Heart left ventricle (tissue), 16 donors: ENCODE results near the gene GOLGA8S. TPM values are rescaled to one million over a fixed set of nuclear protein-coding genes. Genes with fewer than 3 reads are reported as not detected.
"Not testable (repeated sequence)": the region's sequence is repeated elsewhere in the genome, so short reads cannot be mapped to it uniquely, and the experiment has no call there.

Experiments used
- ATAC-seq, 4 donors: fragments of 200-7000 bp; cut with Tn5 transposase; one replicate each; pipeline ENCODE4 v1.9.1; 2020 to 2022; ENCODE audit warnings: moderate library complexity in 4 of 4, mild to moderate bottlenecking in 3 of 4, moderate number of reproducible peaks in 1 of 4
- DNase-seq, 5 donors: peaks; one replicate each; pipeline ENCODE4 v3.0.0-alpha.2; 2020
- H3K27ac ChIP-seq, 12 donors: fragments of 200-600 bp; sonication (generic) in 4 of 12; one replicate each; pipeline versions ENCODE4 v1.5.0 to v1.8.0; 2016 to 2022; ENCODE audit warnings: mild to moderate bottlenecking in 2 of 12
- H3K27me3 ChIP-seq, 9 donors: fragments of 200-600 bp; sonication (generic) in 2 of 9; one replicate each; pipeline versions ENCODE4 v1.5.1 to v1.8.0; 2016 to 2022; ENCODE audit warnings: mild to moderate bottlenecking in 3 of 9
- H3K36me3 ChIP-seq, 9 donors: fragments of 200-600 bp; sonication (generic) in 2 of 9; one replicate each; pipeline versions ENCODE4 v1.5.0 to v1.8.0; 2018 to 2022; ENCODE audit warnings: mild to moderate bottlenecking in 2 of 9
- H3K4me1 ChIP-seq, 12 donors: fragments of 200-600 bp; sonication (generic) in 4 of 12; one replicate each; pipeline versions ENCODE4 v1.5.0 to v1.8.0; 2016 to 2022; ENCODE audit warnings: mild to moderate bottlenecking in 3 of 12
- H3K4me3 ChIP-seq, 12 donors: fragments of 200-600 bp; sonication (generic) in 4 of 12; one replicate each; pipeline versions ENCODE4 v1.5.0 to v1.8.0; 2017 to 2022; ENCODE audit warnings: mild to moderate bottlenecking in 9 of 12, moderate library complexity in 4 of 12
- H3K9me3 ChIP-seq, 12 donors: fragments of 200-600 bp; sonication (generic) in 4 of 12; one replicate each; pipeline versions ENCODE4 v1.5.0 to v1.8.0; 2016 to 2022; ENCODE audit warnings: mild to moderate bottlenecking in 1 of 12
- POLR2A ChIP-seq, 2 donors: fragments of 450-650 bp; IDR thresholded peaks; one replicate each; pipeline ENCODE4 v1.6.1; 2017; ENCODE audit warnings: antibody characterized with exemption in 2 of 2, mild to moderate bottlenecking in 2 of 2, moderate library complexity in 2 of 2
- WGBS, 4 donors: extraction: QIAGEN DNeasy Blood & Tissue Kit in 2 of 4; methylation state at CpG; one replicate each; pipeline versions ENCODE4 v1.1.5 to v1.1.7; 2013 to 2018; 5-methylcytosine and 5-hydroxymethylcytosine counted together
- intact Hi-C, 10 donors: fragments of 100-400 bp; cut with DNase I; formaldehyde crosslinking; loops; one replicate each; pipeline versions ENCODE4 v1.11.1 to v1.14.2; 2022
- polyA plus RNA-seq, 2 donors: library from polyadenylated mRNA; stranded (reverse); fragments of 200-250 nt; gene quantifications; one replicate each; pipeline ENCODE4 v1.2.3, GENCODE V29; 2013
- total RNA-seq, 9 donors: library from RNA; depleted of rRNA in 2 of 9; stranded (reverse); fragments of >200 nt in 2 of 9; fragmentation: NEBNext Ultra II Directional in 3 of 9; extraction: Animal tissue kit (Norgen Biotek cat#: 25700) in 3 of 9; gene quantifications; one replicate each; pipeline versions ENCODE4 v1.1.0 to v1.2.4, GENCODE V29; 2016 to 2023
- TF ChIP-seq, protein P1 (sequence below), 12 donors: fragments of 200-600 bp; sonication (generic) in 4 of 12; IDR thresholded peaks; one replicate each; pipeline versions ENCODE4 v1.5.0 to v1.8.0; 2018 to 2022; ENCODE audit warnings: antibody characterized with exemption in 12 of 12, mild to moderate bottlenecking in 5 of 12
- donor health status: ischemic (EF 13 %, LVEDD 7.1; RV severe dilation, severe dysfunction).
- donor health status: healthy with polysubstance abuse.
- donor health status: DM: no; HTN: yes; CAD: no.
- donor health status: DM: no; HTN: no; CAD: no.
- donor health status: ischemic (EF 25% LVEDD 6.9; RV normal size, moderate dysfunction).
- donor health status: ischemic (EF 25% LVEDD 5.7; RV mildly dilated, moderate dysfunction).
- donor health status: healthy.
- donor health status: DM: yes; HTN: yes; CAD: no.
- donor health status: ischemic (EF 35%, LVEDD 5.7; RV mildly dilated, moderate dysfunction).
- donor health status: nonischemic (EF 11% LVEDD 7.7; RV severe dilation, severe dysfunction).
- donor health status: DM: yes; HTN: yes; CAD: no.
- donor health status: PGD.
- donor health status: ischemic (EF 29% LVEDD 5.4; RV normal size, mild dysfunction).
- donor health status: nonischemic (EF 23%, LVEDD 6.1; RV moderate dilation, normal function).

The GOLGA8S gene
- total and polyA plus RNA-seq, 11 donors, result 0.01 to 1.2 (median 0.30) TPM; not detected in 2

DNA sequence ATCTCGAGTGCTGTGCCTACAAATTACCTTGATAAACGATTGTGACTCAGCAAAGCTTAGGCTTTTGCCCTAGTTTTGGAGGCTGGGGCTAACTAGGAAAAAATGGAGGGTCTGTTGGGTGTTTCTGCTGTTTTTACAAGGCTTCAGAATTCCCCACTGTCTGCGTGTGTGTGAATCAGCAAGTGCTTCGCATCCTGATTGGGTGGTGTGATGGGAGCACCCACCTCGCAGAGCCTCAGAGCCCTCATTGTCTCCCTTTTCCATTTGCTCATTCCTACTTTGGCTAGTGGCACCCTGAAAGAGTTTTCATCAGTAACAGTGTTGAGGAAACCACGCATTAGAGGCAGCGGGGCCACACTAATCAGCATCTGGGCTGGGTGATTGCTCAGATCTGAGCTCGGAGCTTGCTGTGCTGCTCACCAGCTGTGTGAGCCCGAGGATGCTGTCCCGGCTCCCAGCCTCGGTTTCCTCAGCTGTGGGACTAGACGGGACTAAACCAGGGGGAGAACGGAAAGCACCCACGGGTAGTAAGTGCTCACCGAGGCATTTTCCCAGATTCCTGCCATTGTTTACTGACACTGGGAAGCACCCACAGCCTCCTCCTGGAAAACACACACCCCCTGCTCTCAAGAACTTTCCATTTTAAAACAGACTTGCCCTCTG lies 40.6 kb downstream of the GOLGA8S start:
- ATAC-seq, result no peak
- peak overlapping the region in 1 of 12 donors; percentile 11 for H3K27ac ChIP-seq

GRCh38 chr15:23395832-23396231 lies 41.3 kb downstream of the GOLGA8S start:
- ATAC-seq, result no peak
- H3K27me3 ChIP-seq, result no peaks in the 10 kb centered on the region
- intact Hi-C loops, result no loop called here
- H3K4me1 ChIP-seq, result peaks cover 0 to 16% (median 2%) of the 10 kb centered on the region in 12 donors
- no peak overlapping the region for H3K4me3 ChIP-seq
- no peak for TF ChIP-seq POLR2A (IDR thresholded peaks at IDR 0.05)
- TF ChIP-seq, protein P1, sequence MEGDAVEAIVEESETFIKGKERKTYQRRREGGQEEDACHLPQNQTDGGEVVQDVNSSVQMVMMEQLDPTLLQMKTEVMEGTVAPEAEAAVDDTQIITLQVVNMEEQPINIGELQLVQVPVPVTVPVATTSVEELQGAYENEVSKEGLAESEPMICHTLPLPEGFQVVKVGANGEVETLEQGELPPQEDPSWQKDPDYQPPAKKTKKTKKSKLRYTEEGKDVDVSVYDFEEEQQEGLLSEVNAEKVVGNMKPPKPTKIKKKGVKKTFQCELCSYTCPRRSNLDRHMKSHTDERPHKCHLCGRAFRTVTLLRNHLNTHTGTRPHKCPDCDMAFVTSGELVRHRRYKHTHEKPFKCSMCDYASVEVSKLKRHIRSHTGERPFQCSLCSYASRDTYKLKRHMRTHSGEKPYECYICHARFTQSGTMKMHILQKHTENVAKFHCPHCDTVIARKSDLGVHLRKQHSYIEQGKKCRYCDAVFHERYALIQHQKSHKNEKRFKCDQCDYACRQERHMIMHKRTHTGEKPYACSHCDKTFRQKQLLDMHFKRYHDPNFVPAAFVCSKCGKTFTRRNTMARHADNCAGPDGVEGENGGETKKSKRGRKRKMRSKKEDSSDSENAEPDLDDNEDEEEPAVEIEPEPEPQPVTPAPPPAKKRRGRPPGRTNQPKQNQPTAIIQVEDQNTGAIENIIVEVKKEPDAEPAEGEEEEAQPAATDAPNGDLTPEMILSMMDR (IDR thresholded peaks at IDR 0.05), result no peak
- no peak overlapping the region for H3K27ac ChIP-seq
- no peaks in the 10 kb centered on the region for H3K36me3 ChIP-seq
- 39 to 66% (median 62%) methylated on average over 5 of the region's 5 CpGs for WGBS, 4 donors
- no peak for DNase-seq
- H3K9me3 ChIP-seq, result no peaks in the 10 kb centered on the region

More for the DNA sequence above, 40.6 kb downstream of the GOLGA8S start:
- 68 to 78% (median 71%) methylated on average over 15 of the region's 15 CpGs for WGBS, 4 donors
- intact Hi-C loops, result no loop called here
- H3K4me1 ChIP-seq, result peaks cover 0 to 16% (median 2%) of the 10 kb centered on the region in 12 donors
- H3K27me3 ChIP-seq, result no peaks in the 10 kb centered on the region
- TF ChIP-seq, protein P1 (IDR thresholded peaks at IDR 0.05), result no peak
- TF ChIP-seq POLR2A (IDR thresholded peaks at IDR 0.05), result no peak
- no peak overlapping the region for H3K4me3 ChIP-seq
- DNase-seq, result no peak
- H3K36me3 ChIP-seq, result no peaks in the 10 kb centered on the region
- no peaks in the 10 kb centered on the region for H3K9me3 ChIP-seq

- Histone ChIP-seq H3K27me3 (no peaks in the 10 kb centered on the region), H3K4me3 (no peak overlapping the region), H3K9me3 (no peaks in the 10 kb centered on the region), H3K4me1 (peaks cover 0 to 27% (median 4%) of the 10 kb centered on the region in 12 donors), H3K27ac (peak overlapping the region in 11 of 12 donors; percentile 39 to 89 (median 75)), H3K36me3 (no peaks in the 10 kb centered on the region)
- no peak for TF ChIP-seq POLR2A (IDR thresholded peaks at IDR 0.05)
- TF ChIP-seq, protein P1 (IDR thresholded peaks at IDR 0.05), result no peak
- WGBS, 4 donors, result 59 to 72% (median 64%) methylated on average over 7 of the region's 7 CpGs
- intact Hi-C loops, result no loop called here
- peak in 4 of 5 donors; percentile 19 to 59 (median 50) for DNase-seq
- peak; percentile 47 to 68 (median 64) for ATAC-seq
Measured at GRCh38 chr15:23397779-23398178, 43.2 kb downstream of the GOLGA8S start.

- intact Hi-C loops, H3K4me3 ChIP-seq, ATAC-seq, H3K36me3 ChIP-seq, DNase-seq, H3K9me3 ChIP-seq, H3K27me3 ChIP-seq: not testable (repeated sequence)
- peaks cover 0 to 33% (median 5%) of the 10 kb centered on the region in 12 donors for H3K4me1 ChIP-seq
- 78 to 95% (median 91%) methylated on average over 3 to 4 of the region's 4 CpGs for WGBS, 4 donors
- H3K27ac ChIP-seq, result peak overlapping the region in 11 of 12 donors; percentile 39 to 89 (median 75)
Measured at GRCh38 chr15:23398357-23398756, 43.8 kb downstream of the GOLGA8S start.

DNA sequence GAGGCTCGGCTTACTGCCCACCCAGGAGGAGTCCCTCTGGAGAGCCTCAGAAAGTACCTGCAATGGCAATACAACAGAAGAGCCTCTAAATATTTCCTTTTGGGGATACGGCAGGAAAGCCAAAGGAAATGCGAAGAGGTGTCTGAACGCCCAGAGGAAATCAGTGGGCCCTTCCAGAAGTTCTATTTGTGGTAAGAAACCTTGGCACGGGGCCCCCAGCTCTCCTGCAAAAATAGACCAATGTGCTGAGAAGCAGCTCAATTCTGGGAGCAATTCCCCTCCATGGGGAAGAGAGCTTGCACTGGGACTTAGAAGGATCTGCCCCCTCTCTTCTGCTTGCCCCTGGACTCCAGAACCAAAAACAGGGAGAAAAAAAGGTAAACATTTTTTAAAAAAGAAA lies 44.7 kb downstream of the GOLGA8S start:
- H3K27me3 ChIP-seq, H3K4me3 ChIP-seq, H3K36me3 ChIP-seq, H3K9me3 ChIP-seq, intact Hi-C loops: not testable (repeated sequence)
- Histone ChIP-seq H3K4me1 (peaks cover 0 to 35% (median 7%) of the 10 kb centered on the region in 12 donors), H3K27ac (peak overlapping the region; percentile 39 to 89 (median 75))
- ATAC-seq, result peak in 2 of 4 donors; percentile 16 to 32
- WGBS, 4 donors, result 39 to 49% (median 43%) methylated on average over 5 of the region's 5 CpGs
- DNase-seq, result peak in 4 of 5 donors; percentile 45 to 71 (median 64)
